HL-60 (cell line): ENCODE results near the gene XPA.

ENCODE experiments used
- CTCF ChIP-seq: IDR thresholded peaks from one replicate; pipeline ENCODE4 v1.5.1; 2011; ENCODE audit warnings: low read length, control low read depth, inconsistent platforms; ENCODE audit not compliant: insufficient read depth
- POLR2AphosphoS5 ChIP-seq: IDR thresholded peaks from 2 replicates; pipeline ENCODE4 v1.6.1; 2012; ENCODE audit warnings: low read depth

- TF ChIP-seq POLR2AphosphoS5, result no peak
- no peak for TF ChIP-seq CTCF
Measured at GRCh38 chr9:97744710-97745708, 47.9 kb upstream of the XPA start.
